Fibroblast of villous mesenchyme (primary cell): ENCODE measurements around the gene TEX51. TPM values are rescaled to one million over a fixed set of nuclear protein-coding genes. Genes with fewer than 3 reads are reported as not detected.

Experiments used
- DNase-seq: peaks from one replicate; pipeline ENCODE4 v3.0.0-alpha.2; 2010; ENCODE audit warnings: low read depth
- H3K4me3 ChIP-seq: 2 replicates; pipeline ENCODE4 v1.5.1; 2011; ENCODE audit warnings: low read depth, mild to moderate bottlenecking, low read length
- total RNA-seq: library from RNA; depleted of rRNA; stranded (reverse); fragments of >200 nt; gene quantifications from 2 replicates; pipeline ENCODE4 v1.2.3, GENCODE V29; 2012
- TF ChIP-seq, protein P1 (sequence below): IDR thresholded peaks from 2 replicates; pipeline ENCODE4 v1.5.1; 2012; ENCODE audit warnings: low read depth, mild to moderate bottlenecking, low read length; ENCODE audit not compliant: insufficient read depth

Gene TEX51
- total RNA-seq, 1 donor = not detected

- TF ChIP-seq, protein P1, sequence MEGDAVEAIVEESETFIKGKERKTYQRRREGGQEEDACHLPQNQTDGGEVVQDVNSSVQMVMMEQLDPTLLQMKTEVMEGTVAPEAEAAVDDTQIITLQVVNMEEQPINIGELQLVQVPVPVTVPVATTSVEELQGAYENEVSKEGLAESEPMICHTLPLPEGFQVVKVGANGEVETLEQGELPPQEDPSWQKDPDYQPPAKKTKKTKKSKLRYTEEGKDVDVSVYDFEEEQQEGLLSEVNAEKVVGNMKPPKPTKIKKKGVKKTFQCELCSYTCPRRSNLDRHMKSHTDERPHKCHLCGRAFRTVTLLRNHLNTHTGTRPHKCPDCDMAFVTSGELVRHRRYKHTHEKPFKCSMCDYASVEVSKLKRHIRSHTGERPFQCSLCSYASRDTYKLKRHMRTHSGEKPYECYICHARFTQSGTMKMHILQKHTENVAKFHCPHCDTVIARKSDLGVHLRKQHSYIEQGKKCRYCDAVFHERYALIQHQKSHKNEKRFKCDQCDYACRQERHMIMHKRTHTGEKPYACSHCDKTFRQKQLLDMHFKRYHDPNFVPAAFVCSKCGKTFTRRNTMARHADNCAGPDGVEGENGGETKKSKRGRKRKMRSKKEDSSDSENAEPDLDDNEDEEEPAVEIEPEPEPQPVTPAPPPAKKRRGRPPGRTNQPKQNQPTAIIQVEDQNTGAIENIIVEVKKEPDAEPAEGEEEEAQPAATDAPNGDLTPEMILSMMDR = no peak
- no peak for DNase-seq
- no peak overlapping the region for H3K4me3 ChIP-seq
These were observed 4.0 kb upstream of the TEX51 start for GRCh38 chr2:126894585-126895182.

GRCh38 chr2:126895336-126895735 is 3.4 kb upstream of the TEX51 start:
- DNase-seq = no peak
- H3K4me3 ChIP-seq = no peak overlapping the region
- TF ChIP-seq, protein P1 = no peak

GRCh38 chr2:126896471-126896870 is 2.2 kb upstream of the TEX51 start:
- no peak for DNase-seq
- H3K4me3 ChIP-seq = no peak overlapping the region
- TF ChIP-seq, protein P1 = no peak

- H3K4me3 ChIP-seq = no peak overlapping the region
- TF ChIP-seq, protein P1 = no peak
- no peak for DNase-seq
These were observed 1.0 kb downstream of the TEX51 start for GRCh38 chr2:126899616-126900185.

GRCh38 chr2:126900646-126901319 is 2.1 kb downstream of the TEX51 start:
- no peak for DNase-seq
- H3K4me3 ChIP-seq = no peak overlapping the region
- TF ChIP-seq, protein P1 = no peak

- TF ChIP-seq, protein P1 = no peak
- no peak for DNase-seq
- H3K4me3 ChIP-seq = no peak overlapping the region
These were observed 2.8 kb downstream of the TEX51 start for GRCh38 chr2:126901459-126901858.
